Nephron progenitor cell (in vitro differentiated cells): ENCODE measurements around the gene ZBTB39.
A peak's percentile ranks its signal among the peaks of the same experiment; 100 is the strongest.
"Not testable (repeated sequence)": the region's sequence is repeated elsewhere in the genome, so short reads cannot be mapped to it uniquely, and the experiment has no call there.

Source experiments
- DNase-seq: peaks from one replicate; pipeline ENCODE4 v3.0.0; 2021
- H3K27ac Mint-ChIP-seq: 2 replicates; pipeline ENCODE4 v1.8.0; 2021; ENCODE audit warnings: mild to moderate bottlenecking, moderate library complexity, mixed read lengths
- H3K27me3 Mint-ChIP-seq: 2 replicates; pipeline ENCODE4 v1.8.0; 2021; ENCODE audit warnings: mild to moderate bottlenecking, low read depth, mixed read lengths; ENCODE audit not compliant: poor library complexity
- H3K36me3 Mint-ChIP-seq: 2 replicates; pipeline ENCODE4 v1.8.0; 2021; ENCODE audit warnings: low read depth, mixed read lengths
- H3K4me1 Mint-ChIP-seq: 2 replicates; pipeline ENCODE4 v1.8.0; 2021; ENCODE audit warnings: mixed read lengths
- H3K4me3 Mint-ChIP-seq: 2 replicates; pipeline ENCODE4 v1.8.0; 2021; ENCODE audit warnings: mild to moderate bottlenecking, moderate library complexity, mixed read lengths
- H3K9me3 Mint-ChIP-seq: 2 replicates; pipeline ENCODE4 v1.8.0; 2021; ENCODE audit warnings: mild to moderate bottlenecking, moderate library complexity, mixed read lengths
- TF ChIP-seq, protein P1 (sequence below): fragments of 200-600 bp; sonication (generic); IDR thresholded peaks from 2 replicates; pipeline ENCODE4 v1.5.0; 2021; ENCODE audit warnings: antibody characterized with exemption

The ZBTB39 gene

GRCh38 chr12:57005980-57006808 lies at the start of gene ZBTB39:
Gene ZBTB39 (minus strand): TSS chr12:57006546. CDS start chr12:57004917, 1,629 bp downstream.
- H3K4me1 Mint-ChIP-seq = peaks cover 59% of the 10 kb centered on the region
- peak; percentile 77 for DNase-seq
- peak within 1 kb of the TSS; percentile 94 for H3K4me3 Mint-ChIP-seq
- peaks cover 35% of the 10 kb centered on the region for H3K36me3 Mint-ChIP-seq
- TF ChIP-seq, protein P1, sequence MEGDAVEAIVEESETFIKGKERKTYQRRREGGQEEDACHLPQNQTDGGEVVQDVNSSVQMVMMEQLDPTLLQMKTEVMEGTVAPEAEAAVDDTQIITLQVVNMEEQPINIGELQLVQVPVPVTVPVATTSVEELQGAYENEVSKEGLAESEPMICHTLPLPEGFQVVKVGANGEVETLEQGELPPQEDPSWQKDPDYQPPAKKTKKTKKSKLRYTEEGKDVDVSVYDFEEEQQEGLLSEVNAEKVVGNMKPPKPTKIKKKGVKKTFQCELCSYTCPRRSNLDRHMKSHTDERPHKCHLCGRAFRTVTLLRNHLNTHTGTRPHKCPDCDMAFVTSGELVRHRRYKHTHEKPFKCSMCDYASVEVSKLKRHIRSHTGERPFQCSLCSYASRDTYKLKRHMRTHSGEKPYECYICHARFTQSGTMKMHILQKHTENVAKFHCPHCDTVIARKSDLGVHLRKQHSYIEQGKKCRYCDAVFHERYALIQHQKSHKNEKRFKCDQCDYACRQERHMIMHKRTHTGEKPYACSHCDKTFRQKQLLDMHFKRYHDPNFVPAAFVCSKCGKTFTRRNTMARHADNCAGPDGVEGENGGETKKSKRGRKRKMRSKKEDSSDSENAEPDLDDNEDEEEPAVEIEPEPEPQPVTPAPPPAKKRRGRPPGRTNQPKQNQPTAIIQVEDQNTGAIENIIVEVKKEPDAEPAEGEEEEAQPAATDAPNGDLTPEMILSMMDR = no peak
- H3K27me3 Mint-ChIP-seq = peaks cover 4% of the 10 kb centered on the region
- H3K27ac Mint-ChIP-seq = peak within 1 kb of the TSS; percentile 54
- no peaks in the 10 kb centered on the region for H3K9me3 Mint-ChIP-seq

DNA sequence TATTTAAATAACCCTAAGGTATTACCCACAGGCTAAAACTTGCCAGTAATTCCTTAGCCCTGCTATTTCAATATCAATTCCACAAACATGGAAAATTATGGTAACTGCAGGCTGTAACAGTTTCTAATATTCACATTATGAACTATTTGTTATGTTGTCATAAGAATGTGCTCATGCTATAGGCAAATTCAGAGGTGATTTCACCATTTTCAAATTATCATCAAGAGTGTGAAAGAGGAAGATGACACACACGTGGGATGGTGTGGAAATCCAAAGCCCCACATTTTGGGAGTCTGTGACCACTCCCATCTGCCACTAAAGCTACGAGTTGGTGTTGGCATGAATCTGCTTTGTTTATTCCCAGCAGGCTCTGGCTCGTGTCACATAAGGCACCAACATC lies 49.5 kb upstream of the ZBTB39 start:
- Mint-ChIP-seq H3K27ac (no peak overlapping the region), H3K27me3 (peaks cover 5% of the 10 kb centered on the region), H3K4me1 (no peaks in the 10 kb centered on the region), H3K36me3 (peaks cover 42% of the 10 kb centered on the region), H3K4me3 (no peak overlapping the region), H3K9me3 (peaks cover 7% of the 10 kb centered on the region)
- TF ChIP-seq, protein P1 = no peak
- DNase-seq = no peak

GRCh38 chr12:57053901-57054300 lies 47.6 kb upstream of the ZBTB39 start:
- peaks cover 13% of the 10 kb centered on the region for H3K27me3 Mint-ChIP-seq
- peaks cover 31% of the 10 kb centered on the region for H3K36me3 Mint-ChIP-seq
- not testable (repeated sequence) for DNase-seq, H3K4me1 Mint-ChIP-seq, H3K9me3 Mint-ChIP-seq, H3K4me3 Mint-ChIP-seq, H3K27ac Mint-ChIP-seq

GRCh38 chr12:57053146-57053545 lies 46.8 kb upstream of the ZBTB39 start:
- H3K4me3 Mint-ChIP-seq, DNase-seq, H3K9me3 Mint-ChIP-seq, H3K4me1 Mint-ChIP-seq, H3K27ac Mint-ChIP-seq: not testable (repeated sequence)
- Mint-ChIP-seq H3K27me3 (peaks cover 17% of the 10 kb centered on the region), H3K36me3 (peaks cover 25% of the 10 kb centered on the region)

DNA sequence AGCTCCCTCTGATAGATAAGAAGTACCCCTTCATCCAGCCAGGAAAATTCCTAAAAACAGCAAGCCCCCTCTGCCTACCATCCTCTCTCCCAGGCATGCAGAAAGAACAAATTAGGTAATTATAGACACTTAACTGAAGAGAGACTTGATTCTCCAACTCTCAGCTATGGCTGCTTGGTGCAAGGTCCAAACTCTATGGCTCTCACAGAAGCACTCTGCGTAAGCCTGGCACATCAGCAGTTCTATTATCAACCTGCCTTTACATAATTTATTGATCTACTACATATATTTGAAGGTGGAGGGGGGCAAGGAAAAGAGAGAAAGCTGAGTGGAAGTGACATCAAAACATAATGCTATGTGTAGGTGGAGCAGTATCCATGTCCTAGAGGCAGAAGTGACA lies 44.7 kb upstream of the ZBTB39 start:
- Mint-ChIP-seq H3K4me3 (no peak overlapping the region), H3K4me1 (no peaks in the 10 kb centered on the region), H3K27me3 (peaks cover 34% of the 10 kb centered on the region), H3K27ac (no peak overlapping the region), H3K36me3 (peaks cover 15% of the 10 kb centered on the region), H3K9me3 (peaks cover 7% of the 10 kb centered on the region)
- no peak for DNase-seq
- TF ChIP-seq, protein P1 = no peak

DNA sequence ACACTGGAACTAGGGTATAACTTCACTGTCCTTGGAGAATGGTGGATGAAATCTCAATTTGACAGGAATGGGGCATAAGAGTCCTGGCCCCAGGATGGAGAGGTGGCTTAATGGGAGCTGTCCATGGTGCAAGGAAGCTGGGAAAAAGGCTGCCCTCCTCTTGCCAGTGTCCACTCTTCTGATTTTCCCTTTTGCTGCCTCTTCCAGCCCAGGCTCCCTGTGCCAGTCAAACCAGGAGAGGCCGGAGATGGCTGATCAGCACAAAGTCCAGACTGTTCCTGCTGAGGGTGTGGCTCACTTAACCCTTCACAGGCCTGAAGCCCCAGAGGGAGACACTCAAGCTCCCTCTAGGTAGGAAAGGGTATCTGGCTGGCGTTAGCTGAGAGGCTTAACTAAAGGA lies 43.5 kb upstream of the ZBTB39 start, which contains the start of gene MYO1A:
Gene MYO1A, minus strand, starts transcription at position 240 of the 400 bp plus-strand sequence. CDS start 1,806 bp downstream, outside the sequence.
- DNase-seq = peak; percentile 27
- TF ChIP-seq, protein P1 = no peak
- no peak within 1 kb of the TSS for H3K4me3 Mint-ChIP-seq
- H3K27ac Mint-ChIP-seq = no peak within 1 kb of the TSS
- peaks cover 44% of the 10 kb centered on the region for H3K27me3 Mint-ChIP-seq
- peaks cover 7% of the 10 kb centered on the region for H3K9me3 Mint-ChIP-seq
- no peaks in the 10 kb centered on the region for H3K4me1 Mint-ChIP-seq
- peaks cover 10% of the 10 kb centered on the region for H3K36me3 Mint-ChIP-seq

DNA sequence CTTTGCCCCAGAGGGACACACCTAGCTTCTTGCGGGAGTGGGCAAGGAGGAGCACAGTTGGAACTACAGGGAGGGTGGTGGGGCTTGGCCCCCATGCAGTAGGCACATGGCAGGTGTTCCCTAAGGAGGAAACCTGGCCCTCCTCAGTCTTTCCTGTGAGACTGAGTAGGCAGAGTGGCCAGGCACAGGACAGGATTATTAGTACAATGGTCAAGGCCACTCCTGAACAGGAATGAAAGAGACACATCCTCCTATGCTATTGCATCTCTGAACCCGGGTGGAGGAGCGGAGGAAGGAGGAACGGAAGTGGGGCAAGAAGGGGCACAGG lies 42.7 kb upstream of the ZBTB39 start:
- TF ChIP-seq, protein P1 = no peak
- no peaks in the 10 kb centered on the region for H3K4me1 Mint-ChIP-seq
- no peak for DNase-seq
- peaks cover 44% of the 10 kb centered on the region for H3K27me3 Mint-ChIP-seq
- H3K9me3 Mint-ChIP-seq = peaks cover 5% of the 10 kb centered on the region
- no peak overlapping the region for H3K4me3 Mint-ChIP-seq
- no peak overlapping the region for H3K27ac Mint-ChIP-seq
- H3K36me3 Mint-ChIP-seq = peaks cover 7% of the 10 kb centered on the region
